Measurements from ENCODE around the gene SPATA2L. TPM values are rescaled to one million over a fixed set of nuclear protein-coding genes. Genes with fewer than 3 reads are reported as not detected.

Gene SPATA2L
- total RNA-seq, 1 donor, result 14.8 TPM

DNA sequence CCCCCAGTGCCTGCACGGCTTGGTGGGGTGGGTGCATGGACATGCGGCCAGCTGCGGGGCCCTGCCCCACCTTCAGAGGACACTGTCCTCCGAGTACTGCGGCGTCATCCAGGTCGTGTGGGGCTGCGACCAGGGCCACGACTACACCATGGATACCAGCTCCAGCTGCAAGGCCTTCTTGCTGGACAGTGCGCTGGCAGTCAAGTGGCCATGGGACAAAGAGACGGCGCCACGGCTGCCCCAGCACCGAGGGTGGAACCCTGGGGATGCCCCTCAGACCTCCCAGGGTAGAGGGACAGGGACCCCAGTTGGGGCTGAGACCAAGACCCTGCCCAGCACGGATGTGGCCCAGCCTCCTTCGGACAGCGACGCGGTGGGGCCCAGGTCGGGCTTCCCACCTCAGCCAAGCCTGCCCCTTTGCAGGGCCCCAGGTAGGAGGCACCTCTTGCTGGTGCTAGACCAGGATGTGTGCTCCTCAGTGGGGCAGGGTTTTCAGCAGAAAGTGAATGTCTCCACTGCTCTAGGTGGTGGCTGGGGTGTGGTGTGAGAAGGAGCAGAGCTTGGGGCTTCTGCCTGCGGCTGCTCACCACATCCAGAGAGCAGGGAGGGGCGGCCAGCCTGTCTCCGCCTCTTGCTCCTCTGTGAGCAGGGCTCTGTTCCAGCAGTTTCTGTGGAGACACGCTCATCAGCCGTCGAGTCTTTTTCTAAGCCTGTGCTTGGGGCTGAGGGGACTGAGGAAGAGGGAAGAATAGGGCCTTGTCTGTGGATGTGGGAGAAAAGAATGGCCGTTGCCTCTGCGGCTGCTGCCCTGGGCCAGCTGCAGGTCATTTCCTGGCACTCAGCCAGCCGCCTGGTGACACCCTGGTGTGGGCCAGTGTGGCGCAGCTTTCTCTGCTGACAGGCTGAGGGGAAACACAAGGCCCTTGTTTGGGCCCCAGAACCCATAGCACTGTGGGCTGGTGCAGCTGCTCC is 22.1 kb upstream of the SPATA2L start:
- Histone ChIP-seq H4K20me1 (ENCODE audit: insufficient read depth, low read length) (peaks cover 28% of the 10 kb centered on the region), H3K4me2 (ENCODE audit: insufficient read depth, low read length) (no peak overlapping the region), H3K4me1 (ENCODE audit: insufficient read depth, low read length) (peaks cover 26% of the 10 kb centered on the region), H3K27me3 (ENCODE audit: insufficient read depth, low read length) (no peaks in the 10 kb centered on the region), H3K79me2 (ENCODE audit: insufficient read depth, low read length) (peaks cover 57% of the 10 kb centered on the region), H2AFZ (ENCODE audit: low read length) (no peak overlapping the region), H3K36me3 (ENCODE audit: insufficient read depth, low read length) (peaks cover 40% of the 10 kb centered on the region), H3K4me3 (ENCODE audit: insufficient read depth, low read length) (no peak overlapping the region), H3K27ac (ENCODE audit: low read depth, low read length) (no peak overlapping the region), H3K9me3 (ENCODE audit: low read depth, low read length) (no peaks in the 10 kb centered on the region)
- no peak for DNase-seq (ENCODE audit: insufficient read length, low spot score, missing footprints)
- TF ChIP-seq, protein P1, sequence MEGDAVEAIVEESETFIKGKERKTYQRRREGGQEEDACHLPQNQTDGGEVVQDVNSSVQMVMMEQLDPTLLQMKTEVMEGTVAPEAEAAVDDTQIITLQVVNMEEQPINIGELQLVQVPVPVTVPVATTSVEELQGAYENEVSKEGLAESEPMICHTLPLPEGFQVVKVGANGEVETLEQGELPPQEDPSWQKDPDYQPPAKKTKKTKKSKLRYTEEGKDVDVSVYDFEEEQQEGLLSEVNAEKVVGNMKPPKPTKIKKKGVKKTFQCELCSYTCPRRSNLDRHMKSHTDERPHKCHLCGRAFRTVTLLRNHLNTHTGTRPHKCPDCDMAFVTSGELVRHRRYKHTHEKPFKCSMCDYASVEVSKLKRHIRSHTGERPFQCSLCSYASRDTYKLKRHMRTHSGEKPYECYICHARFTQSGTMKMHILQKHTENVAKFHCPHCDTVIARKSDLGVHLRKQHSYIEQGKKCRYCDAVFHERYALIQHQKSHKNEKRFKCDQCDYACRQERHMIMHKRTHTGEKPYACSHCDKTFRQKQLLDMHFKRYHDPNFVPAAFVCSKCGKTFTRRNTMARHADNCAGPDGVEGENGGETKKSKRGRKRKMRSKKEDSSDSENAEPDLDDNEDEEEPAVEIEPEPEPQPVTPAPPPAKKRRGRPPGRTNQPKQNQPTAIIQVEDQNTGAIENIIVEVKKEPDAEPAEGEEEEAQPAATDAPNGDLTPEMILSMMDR (IDR thresholded peaks at IDR 0.05; ENCODE audit: extremely low read depth, low read depth, low read length), result no peak

DNA sequence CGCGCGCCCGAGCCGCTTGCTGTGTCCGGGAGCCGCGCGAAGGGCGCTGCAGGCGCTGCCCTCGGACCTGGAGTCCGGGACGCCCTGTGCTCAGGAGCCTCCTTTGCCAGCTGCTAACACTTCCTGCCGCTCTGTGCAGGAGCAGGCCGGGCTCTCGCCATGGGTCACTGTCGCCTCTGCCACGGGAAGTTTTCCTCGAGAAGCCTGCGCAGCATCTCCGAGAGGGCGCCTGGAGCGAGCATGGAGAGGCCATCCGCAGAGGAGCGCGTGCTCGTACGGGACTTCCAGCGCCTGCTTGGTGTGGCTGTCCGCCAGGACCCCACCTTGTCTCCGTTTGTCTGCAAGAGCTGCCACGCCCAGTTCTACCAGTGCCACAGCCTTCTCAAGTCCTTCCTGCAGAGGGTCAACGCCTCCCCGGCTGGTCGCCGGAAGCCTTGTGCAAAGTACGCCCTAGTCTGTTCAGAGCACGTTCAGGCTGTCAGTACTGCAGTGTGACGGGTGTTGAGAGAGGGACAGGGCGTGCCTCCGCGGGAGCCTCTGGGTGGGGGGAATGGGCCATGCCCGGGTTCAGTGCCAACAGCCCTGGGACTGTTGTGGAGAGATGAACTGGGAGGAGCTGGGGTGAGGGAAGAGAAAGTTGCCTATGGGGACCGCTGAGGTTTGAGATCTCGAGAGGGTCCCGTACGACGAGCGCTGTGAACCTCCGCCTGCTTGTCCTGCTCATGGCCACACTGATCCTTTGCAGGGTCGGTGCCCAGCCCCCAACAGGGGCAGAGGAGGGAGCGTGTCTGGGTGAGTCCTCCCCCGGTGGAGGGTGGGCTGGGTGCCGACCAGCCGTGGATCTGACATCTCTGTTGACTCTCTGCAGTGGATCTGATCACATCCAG is 21.1 kb upstream of the SPATA2L start:
- DNase-seq (ENCODE audit: insufficient read length, low spot score, missing footprints), result no peak
- H3K27me3 ChIP-seq (ENCODE audit: insufficient read depth, low read length), result no peaks in the 10 kb centered on the region
- peaks cover 32% of the 10 kb centered on the region for H4K20me1 ChIP-seq (ENCODE audit: insufficient read depth, low read length)
- no peaks in the 10 kb centered on the region for H3K9me3 ChIP-seq (ENCODE audit: low read depth, low read length)
- H3K27ac ChIP-seq (ENCODE audit: low read depth, low read length), result peak overlapping the region; percentile 52
- H3K36me3 ChIP-seq (ENCODE audit: insufficient read depth, low read length), result peaks cover 36% of the 10 kb centered on the region
- TF ChIP-seq, protein P1 (IDR thresholded peaks at IDR 0.05; ENCODE audit: extremely low read depth, low read depth, low read length), result no peak
- H3K79me2 ChIP-seq (ENCODE audit: insufficient read depth, low read length), result peaks cover 62% of the 10 kb centered on the region
- H2AFZ ChIP-seq (ENCODE audit: low read length), result no peak overlapping the region
- peak overlapping the region; percentile 88 for H3K4me3 ChIP-seq (ENCODE audit: insufficient read depth, low read length)
- peak overlapping the region; percentile 94 for H3K4me2 ChIP-seq (ENCODE audit: insufficient read depth, low read length)
- H3K4me1 ChIP-seq (ENCODE audit: insufficient read depth, low read length), result peaks cover 26% of the 10 kb centered on the region

DNA sequence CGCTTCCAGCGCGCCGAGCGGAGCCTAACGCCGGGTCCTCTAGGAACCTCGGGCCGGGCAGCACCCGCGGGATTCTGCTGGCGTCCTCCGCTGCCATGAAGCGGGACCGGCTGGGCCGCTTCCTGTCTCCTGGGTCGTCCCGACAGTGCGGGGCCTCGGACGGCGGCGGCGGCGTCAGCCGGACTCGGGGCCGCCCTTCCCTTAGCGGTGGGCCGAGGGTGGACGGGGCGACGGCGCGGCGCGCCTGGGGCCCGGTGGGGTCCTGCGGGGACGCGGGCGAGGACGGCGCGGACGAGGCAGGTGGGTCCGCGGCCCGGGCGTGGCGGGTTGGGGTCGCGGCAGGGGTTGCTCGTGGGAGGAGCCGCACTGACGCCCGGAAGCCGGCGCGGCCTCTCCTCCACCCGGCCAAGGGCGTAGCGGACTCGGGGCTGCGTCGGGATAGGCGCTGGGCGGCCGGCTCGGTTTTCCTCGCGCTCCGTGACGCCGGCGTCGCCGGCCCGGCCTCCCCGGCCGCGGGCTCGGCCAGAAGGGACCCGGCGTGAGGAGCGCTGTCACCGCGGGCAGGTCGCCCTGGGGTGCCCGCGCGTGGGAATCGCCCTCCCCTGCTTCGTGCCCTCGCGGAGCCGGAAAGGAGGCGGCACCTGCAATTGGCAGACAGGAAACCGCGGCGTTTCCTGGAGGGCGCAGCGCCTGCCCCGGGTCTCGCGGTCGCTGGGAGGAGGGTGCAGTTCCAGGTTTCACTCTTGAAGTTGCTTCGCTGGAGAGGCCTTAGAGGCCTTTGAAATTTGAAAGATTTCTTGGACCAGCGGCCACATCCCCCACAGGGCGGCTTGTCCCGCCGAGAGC is 20.3 kb upstream of the SPATA2L start:
- H3K9me3 ChIP-seq (ENCODE audit: low read depth, low read length), result no peaks in the 10 kb centered on the region
- H3K36me3 ChIP-seq (ENCODE audit: insufficient read depth, low read length), result peaks cover 27% of the 10 kb centered on the region
- no peak overlapping the region for H2AFZ ChIP-seq (ENCODE audit: low read length)
- TF ChIP-seq, protein P1 (IDR thresholded peaks at IDR 0.05; ENCODE audit: extremely low read depth, low read depth, low read length), result no peak
- peak overlapping the region; percentile 88 for H3K4me3 ChIP-seq (ENCODE audit: insufficient read depth, low read length)
- DNase-seq (ENCODE audit: insufficient read length, low spot score, missing footprints), result peak; percentile 93
- peak overlapping the region; percentile 52 for H3K27ac ChIP-seq (ENCODE audit: low read depth, low read length)
- H3K4me2 ChIP-seq (ENCODE audit: insufficient read depth, low read length), result peak overlapping the region; percentile 94
- H3K27me3 ChIP-seq (ENCODE audit: insufficient read depth, low read length), result no peaks in the 10 kb centered on the region
- H3K4me1 ChIP-seq (ENCODE audit: insufficient read depth, low read length), result peaks cover 26% of the 10 kb centered on the region
- peaks cover 60% of the 10 kb centered on the region for H3K79me2 ChIP-seq (ENCODE audit: insufficient read depth, low read length)
- peaks cover 32% of the 10 kb centered on the region for H4K20me1 ChIP-seq (ENCODE audit: insufficient read depth, low read length)
